IMR-90 (cell line): ENCODE data around the gene ADCK2.

Source experiments
- BHLHE40 ChIP-seq: fragments of 150-350 bp; IDR thresholded peaks from 2 replicates; pipeline ENCODE4 v1.6.1; 2016; ENCODE audit warnings: mild to moderate bottlenecking, low read depth, low read length
- CHD1 ChIP-seq: IDR thresholded peaks from 2 replicates; pipeline ENCODE4 v1.6.1; 2012; ENCODE audit warnings: low read depth, low read length, improper control_type of control experiment
- CTCF ChIP-seq: conservative IDR thresholded peaks from 2 replicates; pipeline ENCODE4 v1.5.1; 2012; ENCODE audit warnings: mild to moderate bottlenecking, low read depth, low read length, improper control_type of control experiment
- ELK1 ChIP-seq: fragments of 150-350 bp; IDR thresholded peaks from 2 replicates; pipeline ENCODE4 v1.6.1; 2016; ENCODE audit warnings: low read depth, mild to moderate bottlenecking, low read length, moderate library complexity, borderline replicate concordance
- FOS ChIP-seq: fragments of 150-350 bp; IDR thresholded peaks from 2 replicates; pipeline ENCODE4 v1.6.1; 2016; ENCODE audit warnings: low read depth, low read length
- MAFK ChIP-seq: IDR thresholded peaks from 2 replicates; pipeline ENCODE4 v1.6.1; 2012; ENCODE audit warnings: low read depth, low read length, improper control_type of control experiment
- MAZ ChIP-seq: IDR thresholded peaks from 2 replicates; pipeline ENCODE4 v1.6.1; 2012; ENCODE audit warnings: low read depth, mild to moderate bottlenecking, low read length, improper control_type of control experiment, moderate library complexity, borderline replicate concordance
- POLR2A ChIP-seq: IDR thresholded peaks from 2 replicates; pipeline ENCODE4 v1.6.1; 2012; ENCODE audit warnings: mild to moderate bottlenecking, low read depth, low read length
- RAD21 ChIP-seq: IDR thresholded peaks from 2 replicates; pipeline ENCODE4 v1.6.1; 2012; ENCODE audit warnings: low read length, improper control_type of control experiment
- RFX5 ChIP-seq: IDR thresholded peaks from 2 replicates; pipeline ENCODE4 v1.8.0; 2012; ENCODE audit warnings: low read depth, mild to moderate bottlenecking, low read length, moderate library complexity
- SMC3 ChIP-seq: fragments of 150-350 bp; IDR thresholded peaks from 2 replicates; pipeline ENCODE4 v1.6.1; 2016; ENCODE audit warnings: low read depth, mild to moderate bottlenecking, antibody characterized with exemption, low read length, moderate library complexity
- USF2 ChIP-seq: fragments of 150-350 bp; IDR thresholded peaks from 2 replicates; pipeline ENCODE4 v1.6.1; 2017; ENCODE audit warnings: mild to moderate bottlenecking, antibody characterized with exemption, low read length, low read depth

GRCh38 chr7:140686921-140687320, 14.2 kb downstream of the ADCK2 start:
- TF ChIP-seq CTCF (no peak), SMC3 (no peak), MAZ (no peak), BHLHE40 (no peak), POLR2A (no peak), USF2 (no peak), RFX5 (no peak), FOS (no peak), RAD21 (no peak), ELK1 (no peak), MAFK (no peak), CHD1 (no peak)
